GM19043 (cell line): ENCODE data around the gene CD4.
"Not testable (repeated sequence)": the region's sequence is repeated elsewhere in the genome, so short reads cannot be mapped to it uniquely, and the experiment has no call there.

Experiments used
- ATAC-seq: cut with Tn5 transposase; IDR thresholded peaks from one replicate; pipeline ENCODE4 v1.9.1; 2021; ENCODE audit warnings: low read depth; ENCODE audit not compliant: unreplicated experiment

Gene CD4

DNA sequence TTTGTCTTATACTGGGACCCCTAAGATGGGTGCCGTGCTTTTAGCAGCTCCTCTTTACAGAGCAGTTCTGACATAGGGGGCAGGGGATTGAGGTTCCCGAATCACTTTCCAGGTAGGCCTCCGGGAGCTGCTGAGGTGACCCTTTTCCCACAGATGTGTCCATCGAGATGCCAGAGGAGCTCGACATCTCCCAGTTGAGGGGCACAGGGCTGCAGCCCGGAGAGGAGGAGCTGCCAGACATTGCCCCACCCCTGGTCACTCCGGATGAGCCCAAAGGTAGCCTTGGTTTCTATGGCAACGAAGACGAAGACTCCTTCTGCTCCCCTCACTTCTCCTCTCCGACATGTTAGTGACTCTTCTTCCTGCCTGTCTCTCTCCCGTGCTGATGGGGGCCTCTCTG is 73.7 kb downstream of the CD4 start:
- no peak for ATAC-seq

DNA sequence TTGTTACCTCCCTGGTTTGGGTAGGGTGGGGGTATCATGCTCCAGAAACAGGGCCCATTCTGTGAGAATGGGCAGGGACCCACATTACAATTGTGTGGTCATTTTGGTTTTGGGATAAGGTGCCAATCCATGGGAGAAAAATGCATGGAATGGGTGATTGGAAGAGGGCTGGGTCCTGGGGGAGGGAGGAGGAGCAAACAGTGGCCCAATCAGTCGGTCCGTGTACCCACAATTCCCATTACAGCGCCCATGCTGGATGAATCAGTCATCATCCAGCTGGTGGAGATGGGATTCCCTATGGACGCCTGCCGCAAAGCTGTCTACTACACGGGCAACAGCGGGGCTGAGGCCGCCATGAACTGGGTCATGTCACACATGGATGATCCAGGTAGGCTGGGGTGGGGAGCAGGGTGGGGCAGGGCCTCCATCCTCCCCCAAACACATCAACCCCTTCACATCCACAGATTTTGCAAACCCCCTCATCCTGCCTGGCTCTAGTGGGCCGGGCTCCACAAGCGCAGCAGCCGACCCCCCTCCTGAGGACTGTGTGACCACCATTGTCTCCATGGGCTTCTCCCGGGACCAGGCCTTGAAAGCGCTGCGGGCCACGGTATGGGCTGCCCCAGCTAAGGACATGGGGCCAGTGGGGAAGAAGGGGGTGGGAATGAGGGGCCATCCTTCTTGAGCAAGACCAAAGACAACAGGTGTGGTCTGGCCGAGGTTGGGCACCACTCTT is 74.4 kb downstream of the CD4 start:
- ATAC-seq = no peak

DNA sequence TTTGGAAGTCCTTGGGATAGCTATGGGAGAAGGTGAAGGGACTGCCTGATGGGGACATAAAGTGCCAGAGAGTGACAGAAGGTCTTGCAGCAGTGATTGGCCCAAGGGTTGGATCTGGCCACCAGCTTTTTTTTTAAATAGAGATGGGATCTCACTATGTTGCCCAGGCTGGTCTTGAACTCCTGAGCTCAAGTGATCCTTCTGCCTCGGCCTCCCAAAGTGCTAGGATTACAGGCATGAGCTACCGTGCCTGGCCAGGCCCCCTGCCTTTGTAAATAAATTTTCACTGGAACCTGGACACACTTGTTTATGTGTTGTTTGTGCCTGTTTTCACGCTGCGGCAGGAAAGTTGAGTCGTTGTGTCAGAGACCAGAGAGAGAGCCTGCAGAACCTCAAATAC is 76.0 kb downstream of the CD4 start:
- not testable (repeated sequence) for ATAC-seq

DNA sequence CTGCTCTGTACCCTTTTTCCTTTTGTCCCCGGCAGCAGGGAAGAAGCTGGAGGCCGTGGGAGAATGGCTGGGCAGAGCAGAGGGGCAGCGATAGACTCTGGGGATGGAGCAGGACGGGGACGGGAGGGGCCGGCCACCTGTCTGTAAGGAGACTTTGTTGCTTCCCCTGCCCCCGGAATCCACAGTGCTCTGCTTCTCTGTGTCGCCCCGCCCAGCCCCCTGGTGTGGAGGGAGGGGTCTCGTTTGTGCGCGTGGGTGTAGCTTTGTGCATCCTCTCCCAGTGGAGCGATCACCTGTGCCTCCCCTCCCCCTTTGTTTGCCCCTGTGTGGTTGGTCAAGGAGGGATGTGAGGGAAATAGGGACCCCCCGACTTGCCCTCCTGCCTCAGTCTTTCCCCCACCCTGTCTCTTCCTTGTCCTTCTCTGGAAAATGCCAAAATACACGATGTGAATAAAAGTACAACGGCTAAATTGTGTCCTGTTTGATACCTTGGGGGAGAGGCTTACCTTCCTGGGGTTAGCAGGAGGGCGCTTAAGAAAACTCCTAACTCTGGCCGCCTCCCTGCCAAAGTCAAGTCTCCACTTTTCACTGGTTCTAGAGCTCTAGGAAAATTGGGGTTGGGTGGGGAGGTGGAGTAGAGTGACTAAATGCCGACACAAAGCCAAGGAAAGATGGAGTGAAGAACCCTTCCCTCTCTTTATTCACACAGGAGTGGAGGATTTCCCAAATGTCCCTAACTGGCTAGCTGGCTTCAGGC is 77.0 kb downstream of the CD4 start:
- no peak for ATAC-seq

DNA sequence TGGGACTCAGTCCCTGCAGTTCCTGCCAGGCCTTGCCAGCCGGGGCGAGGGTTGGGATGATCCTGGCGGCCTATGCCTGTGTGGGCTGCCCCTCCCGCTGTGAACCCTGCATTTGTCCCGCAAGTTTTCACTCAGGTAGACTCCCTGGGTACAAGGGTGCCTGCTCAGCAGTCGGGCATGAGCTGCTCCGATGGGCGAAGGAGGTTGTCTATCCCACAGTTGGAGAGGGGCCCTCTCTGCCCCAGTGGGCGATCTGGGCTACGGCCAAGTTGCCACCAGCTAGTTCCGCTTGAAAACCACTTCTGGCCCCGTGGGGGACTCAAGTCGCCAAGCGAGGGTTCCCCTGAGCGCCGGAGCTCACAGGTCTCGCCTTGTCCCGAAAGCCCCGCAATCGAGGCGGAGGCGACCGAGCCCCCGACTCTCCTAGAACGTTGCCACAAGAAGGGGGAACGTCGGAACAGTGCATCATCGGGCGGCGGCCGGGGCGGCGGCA is 77.6 kb downstream of the CD4 start:
- peak; percentile 4 for ATAC-seq

DNA sequence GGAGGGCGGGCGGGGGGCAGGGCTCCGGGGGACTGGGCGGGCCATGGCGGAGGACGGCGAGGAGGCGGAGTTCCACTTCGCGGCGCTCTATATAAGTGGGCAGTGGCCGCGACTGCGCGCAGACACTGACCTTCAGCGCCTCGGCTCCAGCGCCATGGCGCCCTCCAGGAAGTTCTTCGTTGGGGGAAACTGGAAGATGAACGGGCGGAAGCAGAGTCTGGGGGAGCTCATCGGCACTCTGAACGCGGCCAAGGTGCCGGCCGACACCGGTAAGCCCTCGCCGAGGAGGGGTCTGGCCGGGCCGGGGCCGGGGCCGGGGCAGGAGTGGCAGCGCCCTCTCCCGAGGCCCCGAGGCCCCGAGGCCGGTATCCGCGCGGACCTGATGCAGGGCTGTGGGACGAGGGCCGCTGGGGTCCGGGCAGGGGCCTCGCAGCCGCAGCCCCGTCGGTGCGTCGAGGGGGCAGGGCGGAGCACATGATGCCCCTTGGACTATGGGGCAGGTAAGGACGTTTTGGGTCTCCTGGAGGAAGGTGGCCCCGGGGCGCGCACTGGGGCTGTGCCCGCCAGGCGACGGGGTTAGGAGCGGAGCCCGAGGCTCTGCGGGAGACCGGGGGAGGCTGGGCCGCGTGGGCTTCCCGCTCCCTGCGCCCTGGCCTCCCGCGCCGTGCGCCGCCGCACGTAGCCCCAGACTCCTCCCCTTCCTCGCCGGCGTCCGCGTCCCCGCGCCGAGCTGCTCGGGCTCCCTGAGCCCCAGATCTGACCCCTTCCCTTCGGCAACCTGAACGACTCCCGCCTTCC is 78.3 kb downstream of the CD4 start, which contains the start of gene TPI1:
Gene TPI1, plus strand, starts transcription at position 119 of the 798 bp plus-strand sequence. Its CDS starts 36 bp downstream, at position 155.
- peak; percentile 54 for ATAC-seq

DNA sequence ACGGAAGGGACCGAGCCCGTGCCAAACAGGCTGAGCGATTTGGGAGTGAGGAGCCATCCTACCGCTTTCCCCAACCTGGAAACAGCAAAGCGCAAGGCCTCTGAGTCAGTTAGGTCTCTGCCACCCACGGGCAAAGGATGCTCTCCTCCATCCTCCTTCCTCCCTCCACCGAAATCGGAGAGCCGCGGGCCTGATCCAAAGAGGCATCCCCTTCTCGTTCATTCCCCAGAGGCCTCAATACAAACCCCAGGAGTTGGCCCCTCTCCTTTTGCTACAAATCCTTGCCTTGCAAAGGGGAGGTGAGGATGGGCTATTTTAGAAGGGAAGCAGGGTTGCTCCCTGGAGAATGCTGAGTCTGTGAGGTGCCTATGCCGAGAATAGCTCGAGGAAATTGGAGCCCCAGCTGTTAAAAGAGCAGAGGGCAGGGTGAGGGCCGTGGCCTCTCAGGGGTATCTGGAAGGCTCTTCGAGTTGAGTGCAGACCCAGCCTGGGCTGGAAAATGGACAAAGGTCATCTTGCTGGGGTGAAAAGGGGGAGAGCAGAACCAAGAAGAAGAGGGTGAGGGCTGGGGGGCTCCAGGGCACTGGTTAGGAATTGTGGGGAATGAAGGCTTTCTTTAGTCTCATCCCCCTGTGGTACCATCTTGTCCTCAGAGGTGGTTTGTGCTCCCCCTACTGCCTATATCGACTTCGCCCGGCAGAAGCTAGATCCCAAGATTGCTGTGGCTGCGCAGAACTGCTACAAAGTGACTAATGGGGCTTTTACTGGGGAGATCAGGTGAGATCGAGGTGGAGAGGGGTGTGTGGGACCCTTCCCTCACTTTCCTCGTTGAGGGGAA is 79.1 kb downstream of the CD4 start:
- ATAC-seq = no peak

DNA sequence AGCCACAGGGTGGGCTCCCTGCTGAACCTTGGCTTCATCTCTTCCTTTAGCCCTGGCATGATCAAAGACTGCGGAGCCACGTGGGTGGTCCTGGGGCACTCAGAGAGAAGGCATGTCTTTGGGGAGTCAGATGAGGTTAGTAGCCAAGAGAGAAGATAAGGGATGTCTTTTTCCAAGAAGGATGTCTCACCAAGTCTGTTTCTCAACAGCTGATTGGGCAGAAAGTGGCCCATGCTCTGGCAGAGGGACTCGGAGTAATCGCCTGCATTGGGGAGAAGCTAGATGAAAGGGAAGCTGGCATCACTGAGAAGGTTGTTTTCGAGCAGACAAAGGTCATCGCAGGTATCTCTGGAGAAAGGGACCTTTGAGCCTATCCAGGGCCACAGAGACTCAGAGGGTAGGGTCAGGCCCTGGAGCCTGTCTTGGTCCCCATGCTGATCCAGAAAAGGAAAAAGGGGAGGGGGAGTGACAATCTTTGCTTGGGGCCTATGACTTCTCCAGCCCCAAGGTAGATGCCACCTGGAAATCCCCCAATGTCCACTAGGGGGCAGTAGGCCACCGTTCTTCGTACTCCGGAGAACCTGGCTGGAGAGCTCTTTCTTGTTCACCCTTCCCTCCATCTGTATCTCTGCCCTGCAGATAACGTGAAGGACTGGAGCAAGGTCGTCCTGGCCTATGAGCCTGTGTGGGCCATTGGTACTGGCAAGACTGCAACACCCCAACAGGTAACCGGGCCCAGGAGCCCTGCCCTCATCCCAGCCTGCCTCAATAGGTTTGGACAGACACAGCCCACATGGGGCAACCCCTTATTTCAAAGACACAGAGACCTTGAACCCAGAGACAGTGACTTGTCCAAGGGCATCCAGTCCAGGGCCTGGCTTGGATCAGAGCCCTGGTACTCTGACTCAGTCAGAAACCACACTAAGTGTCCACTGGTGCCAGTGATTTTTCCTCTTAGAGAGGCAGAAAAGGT is 80.0 kb downstream of the CD4 start:
- ATAC-seq = no peak

DNA sequence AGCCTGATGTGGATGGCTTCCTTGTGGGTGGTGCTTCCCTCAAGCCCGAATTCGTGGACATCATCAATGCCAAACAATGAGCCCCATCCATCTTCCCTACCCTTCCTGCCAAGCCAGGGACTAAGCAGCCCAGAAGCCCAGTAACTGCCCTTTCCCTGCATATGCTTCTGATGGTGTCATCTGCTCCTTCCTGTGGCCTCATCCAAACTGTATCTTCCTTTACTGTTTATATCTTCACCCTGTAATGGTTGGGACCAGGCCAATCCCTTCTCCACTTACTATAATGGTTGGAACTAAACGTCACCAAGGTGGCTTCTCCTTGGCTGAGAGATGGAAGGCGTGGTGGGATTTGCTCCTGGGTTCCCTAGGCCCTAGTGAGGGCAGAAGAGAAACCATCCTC is 81.0 kb downstream of the CD4 start:
- ATAC-seq = not testable (repeated sequence)
